IMR-90 (cell line): ENCODE data around the gene PFAS.

ENCODE experiments used
- BHLHE40 ChIP-seq: fragments of 150-350 bp; IDR thresholded peaks from 2 replicates; pipeline ENCODE4 v1.6.1; 2016; ENCODE audit warnings: mild to moderate bottlenecking, low read depth, low read length
- CEBPB ChIP-seq: IDR thresholded peaks from 2 replicates; pipeline ENCODE4 v1.6.1; 2012; ENCODE audit warnings: low read depth, low read length, improper control_type of control experiment
- MAFK ChIP-seq: IDR thresholded peaks from 2 replicates; pipeline ENCODE4 v1.6.1; 2012; ENCODE audit warnings: low read depth, low read length, improper control_type of control experiment
- MAZ ChIP-seq: IDR thresholded peaks from 2 replicates; pipeline ENCODE4 v1.6.1; 2012; ENCODE audit warnings: low read depth, mild to moderate bottlenecking, low read length, improper control_type of control experiment, moderate library complexity, borderline replicate concordance
- MXI1 ChIP-seq: IDR thresholded peaks from 2 replicates; pipeline ENCODE4 v1.6.1; 2012; ENCODE audit warnings: low read depth, mild to moderate bottlenecking, low read length, moderate library complexity, borderline replicate concordance
- POLR2A ChIP-seq: IDR thresholded peaks from 2 replicates; pipeline ENCODE4 v1.6.1; 2012; ENCODE audit warnings: mild to moderate bottlenecking, low read depth, low read length
- RAD21 ChIP-seq: IDR thresholded peaks from 2 replicates; pipeline ENCODE4 v1.6.1; 2012; ENCODE audit warnings: low read length, improper control_type of control experiment
- RCOR1 ChIP-seq: IDR thresholded peaks from 2 replicates; pipeline ENCODE4 v1.6.1; 2012; ENCODE audit warnings: mild to moderate bottlenecking, low read length, improper control_type of control experiment; ENCODE audit not compliant: insufficient replicate concordance
- RFX5 ChIP-seq: IDR thresholded peaks from 2 replicates; pipeline ENCODE4 v1.8.0; 2012; ENCODE audit warnings: low read depth, mild to moderate bottlenecking, low read length, moderate library complexity
- SMC3 ChIP-seq: fragments of 150-350 bp; IDR thresholded peaks from 2 replicates; pipeline ENCODE4 v1.6.1; 2016; ENCODE audit warnings: low read depth, mild to moderate bottlenecking, antibody characterized with exemption, low read length, moderate library complexity
- TF ChIP-seq, protein P1 (sequence below): conservative IDR thresholded peaks from 2 replicates; pipeline ENCODE4 v1.5.1; 2012; ENCODE audit warnings: mild to moderate bottlenecking, low read depth, low read length, improper control_type of control experiment
- TF ChIP-seq, protein P2 (sequence below): fragments of 150-350 bp; IDR thresholded peaks from 2 replicates; pipeline ENCODE4 v1.6.1; 2017; ENCODE audit warnings: mild to moderate bottlenecking, antibody characterized with exemption, low read length, low read depth
- TF ChIP-seq, protein P3 (sequence below): fragments of 150-350 bp; IDR thresholded peaks from 2 replicates; pipeline ENCODE4 v1.6.1; 2016; ENCODE audit warnings: low read depth, mild to moderate bottlenecking, low read length, moderate library complexity, borderline replicate concordance

DNA sequence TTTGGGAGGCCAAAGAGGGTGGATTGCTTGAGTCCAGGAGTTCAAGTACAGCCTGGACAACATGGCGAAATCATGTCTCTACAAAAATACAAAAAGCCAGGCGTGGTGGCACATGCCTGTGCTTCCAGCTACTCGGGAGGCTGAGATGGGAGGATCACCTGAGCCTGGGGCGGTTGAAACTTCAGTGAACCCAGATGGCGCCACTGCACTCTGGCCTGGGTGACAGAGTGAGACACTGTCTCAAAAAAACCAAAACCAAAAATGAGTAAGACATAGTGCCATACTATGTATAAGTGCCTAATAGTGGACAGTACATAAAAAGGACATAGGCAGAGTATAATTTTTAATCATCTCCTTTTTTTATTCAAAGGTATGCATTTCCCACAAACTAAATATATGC lies 5.3 kb upstream of the PFAS start:
- TF ChIP-seq RFX5 (no peak), POLR2A (no peak), RAD21 (no peak), MAFK (no peak), BHLHE40 (no peak), MAZ (no peak), CEBPB (no peak), MXI1 (no peak), SMC3 (no peak), RCOR1 (no peak)
- TF ChIP-seq, protein P1, sequence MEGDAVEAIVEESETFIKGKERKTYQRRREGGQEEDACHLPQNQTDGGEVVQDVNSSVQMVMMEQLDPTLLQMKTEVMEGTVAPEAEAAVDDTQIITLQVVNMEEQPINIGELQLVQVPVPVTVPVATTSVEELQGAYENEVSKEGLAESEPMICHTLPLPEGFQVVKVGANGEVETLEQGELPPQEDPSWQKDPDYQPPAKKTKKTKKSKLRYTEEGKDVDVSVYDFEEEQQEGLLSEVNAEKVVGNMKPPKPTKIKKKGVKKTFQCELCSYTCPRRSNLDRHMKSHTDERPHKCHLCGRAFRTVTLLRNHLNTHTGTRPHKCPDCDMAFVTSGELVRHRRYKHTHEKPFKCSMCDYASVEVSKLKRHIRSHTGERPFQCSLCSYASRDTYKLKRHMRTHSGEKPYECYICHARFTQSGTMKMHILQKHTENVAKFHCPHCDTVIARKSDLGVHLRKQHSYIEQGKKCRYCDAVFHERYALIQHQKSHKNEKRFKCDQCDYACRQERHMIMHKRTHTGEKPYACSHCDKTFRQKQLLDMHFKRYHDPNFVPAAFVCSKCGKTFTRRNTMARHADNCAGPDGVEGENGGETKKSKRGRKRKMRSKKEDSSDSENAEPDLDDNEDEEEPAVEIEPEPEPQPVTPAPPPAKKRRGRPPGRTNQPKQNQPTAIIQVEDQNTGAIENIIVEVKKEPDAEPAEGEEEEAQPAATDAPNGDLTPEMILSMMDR = no peak
- TF ChIP-seq, protein P2, sequence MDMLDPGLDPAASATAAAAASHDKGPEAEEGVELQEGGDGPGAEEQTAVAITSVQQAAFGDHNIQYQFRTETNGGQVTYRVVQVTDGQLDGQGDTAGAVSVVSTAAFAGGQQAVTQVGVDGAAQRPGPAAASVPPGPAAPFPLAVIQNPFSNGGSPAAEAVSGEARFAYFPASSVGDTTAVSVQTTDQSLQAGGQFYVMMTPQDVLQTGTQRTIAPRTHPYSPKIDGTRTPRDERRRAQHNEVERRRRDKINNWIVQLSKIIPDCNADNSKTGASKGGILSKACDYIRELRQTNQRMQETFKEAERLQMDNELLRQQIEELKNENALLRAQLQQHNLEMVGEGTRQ = no peak
- TF ChIP-seq, protein P3, sequence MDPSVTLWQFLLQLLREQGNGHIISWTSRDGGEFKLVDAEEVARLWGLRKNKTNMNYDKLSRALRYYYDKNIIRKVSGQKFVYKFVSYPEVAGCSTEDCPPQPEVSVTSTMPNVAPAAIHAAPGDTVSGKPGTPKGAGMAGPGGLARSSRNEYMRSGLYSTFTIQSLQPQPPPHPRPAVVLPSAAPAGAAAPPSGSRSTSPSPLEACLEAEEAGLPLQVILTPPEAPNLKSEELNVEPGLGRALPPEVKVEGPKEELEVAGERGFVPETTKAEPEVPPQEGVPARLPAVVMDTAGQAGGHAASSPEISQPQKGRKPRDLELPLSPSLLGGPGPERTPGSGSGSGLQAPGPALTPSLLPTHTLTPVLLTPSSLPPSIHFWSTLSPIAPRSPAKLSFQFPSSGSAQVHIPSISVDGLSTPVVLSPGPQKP = no peak
